Neural crest cell (in vitro differentiated cells): ENCODE results near the gene BCAN. TPM values are rescaled to one million over a fixed set of nuclear protein-coding genes. Genes with fewer than 3 reads are reported as not detected.

Experiments used
- DNase-seq: peaks from one replicate; pipeline ENCODE4 v3.0.0; 2021; ENCODE audit warnings: low read depth, mixed read lengths, low spot score
- H3K27ac Mint-ChIP-seq: one replicate; pipeline ENCODE4 v1.8.0; 2021; ENCODE audit warnings: mild to moderate bottlenecking, mixed read lengths; ENCODE audit not compliant: unreplicated experiment
- H3K27me3 Mint-ChIP-seq: 2 replicates; pipeline ENCODE4 v1.8.0; 2021; ENCODE audit warnings: low read depth, mild to moderate bottlenecking, mixed read lengths
- H3K36me3 Mint-ChIP-seq: 2 replicates; pipeline ENCODE4 v1.8.0; 2021; ENCODE audit warnings: low read depth, mild to moderate bottlenecking, mixed read lengths
- H3K4me1 Mint-ChIP-seq: 2 replicates; pipeline ENCODE4 v1.8.0; 2021; ENCODE audit warnings: mixed read lengths
- H3K4me3 Mint-ChIP-seq: one replicate; pipeline ENCODE4 v1.8.0; 2021; ENCODE audit warnings: mild to moderate bottlenecking, mixed read lengths
- H3K9me3 Mint-ChIP-seq: 2 replicates; pipeline ENCODE4 v1.8.0; 2021; ENCODE audit warnings: mixed read lengths
- CTCF ChIP-seq: fragments of 200-600 bp; sonication (generic); conservative IDR thresholded peaks from 2 replicates; pipeline ENCODE4 v1.5.0; 2021; ENCODE audit warnings: antibody characterized with exemption, mild to moderate bottlenecking
- total RNA-seq: library from RNA; stranded (reverse); gene quantifications from 2 replicates; pipeline ENCODE4 v1.2.1, GENCODE V29; 2021

BCAN gene
- total RNA-seq, 1 donor from 2014 or later, result 2.4 TPM

- no peaks in the 10 kb centered on the region for H3K36me3 Mint-ChIP-seq
- H3K27me3 Mint-ChIP-seq, result peaks cover 27% of the 10 kb centered on the region
- H3K4me1 Mint-ChIP-seq, result peaks cover 64% of the 10 kb centered on the region
- peak overlapping the region; percentile 86 for H3K4me3 Mint-ChIP-seq
- peak overlapping the region; percentile 96 for H3K27ac Mint-ChIP-seq
- DNase-seq, result no peak
- H3K9me3 Mint-ChIP-seq, result no peaks in the 10 kb centered on the region
- TF ChIP-seq CTCF, result no peak
Measured at GRCh38 chr1:156709031-156709430, 67.1 kb downstream of the BCAN start.

Other genes starting within 250 kb of the BCAN start
- gene MEF2D, start 141.3 kb upstream of the BCAN start, total RNA-seq, result 12.2 and 17.3 TPM in 2 replicates
- gene IQGAP3, start 69.6 kb upstream of the BCAN start, total RNA-seq, result 43.1 and 43.5 TPM in 2 replicates
- not detected in 2 replicates for gene TTC24, start 62.4 kb upstream of the BCAN start, total RNA-seq
- gene NAXE, start 50.3 kb upstream of the BCAN start, total RNA-seq, result 76.5 and 80.6 TPM in 2 replicates
- 40.6 and 41.2 TPM in 2 replicates for gene GPATCH4, start 40.6 kb upstream of the BCAN start, total RNA-seq
- gene HAPLN2, start 22.7 kb upstream of the BCAN start, total RNA-seq, result 0.70 and 0.91 TPM in 2 replicates
- 248 and 265 TPM in 2 replicates for gene NES, start 35.3 kb downstream of the BCAN start, total RNA-seq
- 606 and 647 TPM in 2 replicates for gene CRABP2, start 63.5 kb downstream of the BCAN start, total RNA-seq
- 30.4 and 33.0 TPM in 2 replicates for gene METTL25B, start 86.4 kb downstream of the BCAN start, total RNA-seq
- 47.0 and 52.7 TPM in 2 replicates for gene ISG20L2, start 86.6 kb downstream of the BCAN start, total RNA-seq
- gene MRPL24, start 99.0 kb downstream of the BCAN start, total RNA-seq, result 37.3 and 49.3 TPM in 2 replicates
- gene HDGF, start 109.6 kb downstream of the BCAN start, total RNA-seq, result 294 and 304 TPM in 2 replicates
- 99.8 and 102 TPM in 2 replicates for gene PRCC, start 125.4 kb downstream of the BCAN start, total RNA-seq
- gene SH2D2A, start 174.7 kb downstream of the BCAN start, total RNA-seq, result 1.0 and 1.1 TPM in 2 replicates
- 0.07 TPM in 1 of 2 replicates, not detected in the other for gene INSRR, start 217.0 kb downstream of the BCAN start, total RNA-seq
- 0.21 and 0.27 TPM in 2 replicates for gene NTRK1, start 218.7 kb downstream of the BCAN start, total RNA-seq